Measurements from ENCODE around the gene TMEM176B.

TMEM176B gene

DNA sequence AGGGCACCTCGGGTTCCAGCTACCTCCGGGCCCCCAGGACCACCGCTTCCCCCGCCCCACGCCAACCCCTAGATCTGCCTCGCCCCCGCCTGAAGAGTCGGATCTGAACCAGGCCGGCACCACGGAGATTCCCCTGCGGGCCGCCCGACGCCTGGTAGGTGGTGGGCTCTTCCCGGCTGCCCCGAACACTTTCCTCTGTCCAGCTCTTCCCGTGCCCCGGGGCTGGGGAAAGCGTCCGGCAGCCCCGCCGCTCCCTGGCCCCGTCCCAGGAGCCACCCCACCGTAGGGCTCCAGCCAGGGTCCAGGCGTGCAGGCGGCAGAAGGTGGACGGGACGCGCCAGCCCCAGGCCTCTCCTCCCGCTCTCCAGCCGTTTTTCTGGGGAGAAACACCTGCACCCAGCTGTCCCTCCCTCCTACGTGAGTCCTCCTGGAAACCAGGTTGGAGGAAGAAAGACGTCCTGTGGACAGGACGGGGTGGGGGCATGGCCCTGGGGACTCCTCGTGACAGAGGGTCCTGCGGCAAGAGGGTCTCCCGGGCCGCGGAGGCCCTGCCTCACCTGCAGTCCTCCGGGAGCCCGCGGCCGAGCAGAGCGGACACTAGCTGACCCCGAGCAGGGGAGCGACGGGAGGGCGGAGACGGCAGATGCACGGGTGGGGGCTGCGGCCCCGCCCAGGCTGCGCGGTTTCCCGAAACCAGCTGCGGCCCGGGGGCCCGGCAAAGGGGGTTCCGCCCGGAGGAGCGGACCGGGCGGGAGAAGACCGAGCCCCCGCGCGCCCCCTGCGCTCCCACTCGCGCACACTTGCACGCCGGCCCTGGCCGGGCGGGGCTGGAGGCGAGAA, at the start of gene TMEM176B:
TMEM176B (minus strand) TSS at position 624 of the 840 bp plus-strand sequence. CDS start 3,795 bp downstream, outside the sequence.
- DNase-seq, result no peak

DNA sequence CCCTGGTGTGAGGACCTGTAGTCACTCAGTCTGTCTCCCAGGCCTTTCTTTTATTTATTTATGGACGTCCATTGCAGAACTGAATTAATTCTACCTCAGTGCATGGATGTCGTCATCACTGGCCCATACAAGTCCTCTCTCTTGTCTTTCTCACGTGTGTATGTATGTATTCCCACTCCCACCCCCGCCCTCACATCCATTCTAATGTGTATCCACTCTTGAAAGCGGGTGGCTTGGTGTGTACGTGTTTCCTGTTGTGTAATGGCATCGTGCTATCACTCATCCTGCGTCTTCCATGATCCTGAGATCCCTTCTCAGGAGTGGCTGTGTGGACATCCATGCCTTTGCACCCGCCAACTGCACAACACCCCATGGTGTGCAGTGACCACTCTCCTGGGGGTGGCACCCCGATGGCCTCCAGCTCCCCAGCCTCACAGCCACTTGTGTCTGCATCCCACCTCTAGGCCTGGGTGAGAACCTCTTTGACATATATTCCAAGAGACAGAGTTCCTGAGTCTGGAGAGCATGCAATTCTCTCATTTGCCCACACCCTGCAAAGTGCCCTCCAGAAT, 49.1 kb upstream of the TMEM176B start:
- DNase-seq, result no peak

DNA sequence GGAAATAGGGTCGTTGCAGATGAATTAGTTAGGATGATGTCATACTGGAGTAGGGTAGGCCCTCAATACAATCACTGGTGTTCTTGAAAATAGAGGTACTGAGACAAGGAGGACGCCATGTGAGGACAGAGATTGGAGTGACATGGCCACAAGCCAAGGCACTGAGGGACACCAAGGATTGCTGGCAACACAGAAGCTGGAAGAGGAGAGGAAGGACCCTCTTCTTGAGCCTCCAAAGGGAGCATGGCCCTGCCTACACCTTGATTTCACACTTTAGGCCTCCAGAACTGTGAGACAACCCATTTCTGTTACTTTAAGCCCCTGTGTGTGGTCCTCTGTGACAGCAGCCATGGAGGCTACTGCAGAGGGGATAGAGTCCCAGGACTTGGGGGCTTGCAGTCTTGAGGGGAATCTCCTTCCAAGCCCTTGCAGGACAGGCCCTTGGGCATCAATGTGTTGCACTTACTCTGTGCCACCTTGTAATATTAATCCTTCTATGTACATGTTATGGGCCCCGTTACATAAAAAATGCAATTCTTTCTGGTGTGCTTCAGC, 48.5 kb upstream of the TMEM176B start:
- DNase-seq, result no peak

DNA sequence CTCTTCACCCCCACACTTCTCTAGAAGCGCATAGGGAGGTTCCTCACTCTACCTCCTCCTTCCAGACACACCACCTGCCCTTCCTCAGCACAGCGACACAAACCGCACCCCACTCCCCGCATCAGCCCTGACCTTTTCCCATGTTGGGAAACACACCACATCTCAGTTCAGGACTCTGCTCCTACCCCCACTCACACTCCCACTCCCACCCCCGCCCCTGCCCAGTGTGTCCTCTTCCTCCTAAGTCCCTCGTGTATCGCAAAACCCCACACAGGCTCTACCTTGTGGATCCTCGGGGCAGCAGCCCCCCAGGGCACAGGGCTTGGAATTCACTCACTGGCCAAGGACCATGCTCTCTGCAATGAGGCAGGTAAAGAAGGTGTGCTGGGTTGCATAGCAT, 47.9 kb upstream of the TMEM176B start:
- no peak for DNase-seq

DNA sequence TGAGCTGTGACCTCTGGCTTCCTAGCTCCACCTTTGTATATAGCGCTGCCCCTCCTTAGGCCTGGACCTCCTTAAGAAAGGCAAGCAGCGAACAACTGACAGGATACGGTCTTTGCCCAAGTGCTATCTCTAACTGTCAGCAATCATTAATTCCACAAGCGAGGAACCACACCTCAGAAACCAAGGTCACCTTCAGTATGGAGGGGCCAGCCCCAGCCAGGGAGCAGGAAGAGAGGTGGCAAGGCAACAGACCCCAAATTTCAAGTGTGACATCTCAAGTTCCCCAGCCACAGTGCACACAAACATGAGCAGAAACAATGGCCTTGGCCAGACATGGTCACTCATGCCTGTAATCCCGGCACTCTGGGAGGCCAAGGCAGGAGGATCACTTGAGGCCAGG, 47.4 kb upstream of the TMEM176B start:
- no peak for DNase-seq

DNA sequence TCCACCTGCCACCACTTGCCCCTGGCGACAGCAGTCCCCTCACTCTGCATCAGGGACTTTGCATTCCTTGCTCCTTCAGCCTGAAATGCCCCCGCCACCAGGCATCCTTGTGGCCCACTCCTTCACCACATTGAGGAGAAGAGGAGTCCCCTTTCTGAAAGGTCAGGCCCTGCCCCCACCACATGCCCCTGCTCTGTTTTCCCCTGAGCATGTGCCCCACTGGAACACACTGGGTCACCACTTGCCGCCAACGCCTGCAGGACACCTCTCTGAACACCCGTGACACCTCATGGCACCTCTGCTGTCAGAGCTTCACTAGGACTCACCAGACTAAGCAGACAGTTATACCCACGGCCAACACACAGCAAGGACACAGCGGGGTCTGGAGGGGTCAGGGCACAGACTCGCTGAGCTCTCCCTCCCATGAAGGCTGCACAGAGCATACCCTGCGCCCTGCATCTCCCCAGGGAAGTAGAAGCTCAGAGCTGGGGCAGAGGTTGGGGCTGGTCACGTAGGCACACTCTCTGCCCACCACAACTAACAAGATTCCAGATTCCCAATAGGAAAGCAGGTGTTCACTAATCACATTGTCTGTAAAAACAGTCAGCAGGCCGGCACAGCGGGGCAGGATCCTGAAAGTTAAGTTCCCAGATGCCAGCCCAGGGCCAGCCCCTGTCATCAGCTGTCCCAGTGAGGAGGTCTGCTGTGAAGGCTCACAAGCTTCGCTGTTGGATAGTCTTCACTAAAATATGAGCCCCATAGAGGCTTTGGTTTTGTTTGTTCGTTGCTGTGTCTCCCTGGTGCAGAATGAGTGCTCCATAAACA, 46.3 kb upstream of the TMEM176B start:
- DNase-seq, result no peak

DNA sequence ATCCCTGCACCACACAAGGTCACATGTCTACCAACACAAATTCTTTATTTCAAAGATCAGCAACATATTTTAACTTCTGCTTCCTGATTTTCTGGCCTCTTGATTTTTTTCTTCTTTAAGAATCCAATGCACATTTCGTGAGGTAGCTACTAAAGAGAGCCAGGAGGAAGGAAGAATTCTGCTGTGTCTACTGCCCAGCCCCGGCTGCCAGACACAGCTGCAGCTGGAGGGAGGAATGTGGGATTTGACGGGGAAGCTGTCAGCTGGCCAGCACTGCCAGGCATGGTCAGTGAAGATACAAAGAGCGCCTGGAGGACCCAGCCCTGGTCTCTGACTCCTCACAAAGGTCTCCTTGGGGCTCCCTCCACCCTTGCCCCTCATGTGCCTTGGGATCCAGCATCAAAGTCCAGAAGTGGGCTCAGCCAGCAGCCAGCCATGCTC, 45.3 kb upstream of the TMEM176B start:
- DNase-seq, result no peak

DNA sequence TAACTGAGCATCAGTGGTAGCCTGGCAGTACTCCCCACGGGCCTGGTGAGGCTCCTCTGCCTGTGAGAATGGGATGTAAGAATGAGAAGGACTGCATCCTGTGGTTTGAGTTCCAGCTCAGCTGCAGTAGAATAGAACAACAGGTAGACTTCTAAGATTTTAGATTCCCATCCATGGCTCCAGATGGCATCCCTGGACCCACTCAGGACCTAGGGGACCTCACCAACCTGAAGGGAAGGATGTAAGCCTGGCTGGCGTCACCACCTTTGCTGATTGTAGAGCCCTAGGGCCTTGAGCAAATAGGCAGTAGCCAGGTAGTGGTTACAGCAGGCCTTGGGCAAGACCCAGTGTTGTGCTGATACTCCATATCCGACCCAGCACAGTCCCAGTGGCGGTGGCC, 42.6 kb upstream of the TMEM176B start:
- no peak for DNase-seq

DNA sequence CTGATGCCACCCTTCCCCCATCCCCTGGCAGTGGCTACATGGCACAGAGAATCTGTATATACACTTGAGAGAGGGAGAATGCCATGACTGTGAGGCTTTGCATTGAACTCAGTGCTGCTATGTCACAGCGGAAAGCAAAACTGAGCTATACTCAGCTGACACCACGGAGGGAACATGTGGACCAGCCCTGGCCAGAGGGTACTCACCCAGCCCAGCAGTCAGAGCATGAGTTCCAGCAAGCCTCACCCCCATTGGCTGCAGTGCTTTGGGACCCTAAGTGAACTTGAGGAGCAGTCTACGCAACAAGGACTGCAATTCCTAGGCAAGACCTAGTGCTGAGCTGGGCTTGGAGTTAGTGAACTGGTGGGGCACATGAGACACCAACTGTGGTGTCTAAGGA, 41.9 kb upstream of the TMEM176B start:
- DNase-seq, result no peak

DNA sequence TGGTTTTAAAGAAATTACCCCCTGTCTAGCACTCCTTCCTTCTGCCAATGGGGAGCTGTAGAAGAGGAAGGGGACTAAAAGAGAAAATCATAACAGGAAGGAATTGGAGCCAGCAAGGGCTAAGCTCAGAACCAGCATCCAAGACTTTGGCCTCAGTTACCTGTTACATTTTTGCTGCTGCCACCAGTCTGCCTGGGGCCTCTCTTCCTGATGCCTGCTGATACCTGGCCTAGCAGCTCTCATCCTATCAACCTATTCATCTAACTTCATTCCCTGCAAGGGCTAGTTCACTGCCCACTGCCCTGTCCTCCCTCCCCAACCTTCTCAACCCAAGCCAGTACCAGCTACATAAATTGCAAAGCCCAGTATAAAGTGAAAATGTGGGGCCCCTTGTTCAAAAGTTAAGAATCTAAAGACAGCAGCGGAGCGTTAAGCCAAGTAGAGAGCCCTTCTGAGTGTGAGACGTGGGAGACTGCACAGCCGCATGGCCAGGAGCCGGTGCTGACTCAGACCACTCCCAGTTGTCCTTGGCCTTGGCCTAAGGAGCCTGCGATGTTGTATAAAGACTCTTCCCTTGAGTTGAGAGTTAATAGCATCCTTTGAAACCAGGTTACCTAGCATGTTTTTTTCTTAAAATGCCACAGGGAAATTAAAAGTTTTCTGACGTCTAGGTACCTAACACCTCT, 38.9 kb upstream of the TMEM176B start:
- DNase-seq, result no peak

DNA sequence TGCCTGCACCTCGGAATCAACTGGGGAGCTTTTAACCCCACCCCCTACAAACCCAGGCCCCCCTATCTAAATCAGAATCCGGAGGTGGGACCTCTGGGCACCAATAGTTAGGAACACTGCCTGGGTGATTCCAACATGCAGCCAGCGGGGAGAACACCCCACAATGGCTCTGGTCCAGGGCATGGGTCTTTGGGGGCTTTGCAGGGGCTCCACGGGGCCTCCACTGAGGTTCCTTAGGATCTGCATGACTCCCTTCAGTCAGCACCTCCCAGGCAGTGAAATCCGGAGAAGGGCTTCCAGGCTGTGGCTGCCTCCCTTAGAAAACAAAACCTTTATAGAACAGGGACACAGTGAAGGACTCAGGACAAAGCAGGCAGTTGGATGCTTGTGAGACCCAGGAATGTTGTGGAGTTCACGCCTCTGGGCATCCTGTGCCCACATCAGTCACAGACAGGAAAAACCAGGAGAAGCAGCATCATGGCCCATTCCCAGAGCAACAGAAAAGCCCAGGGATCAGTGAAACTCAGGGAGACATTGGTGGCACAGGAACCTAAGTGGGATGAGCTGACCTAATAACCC, 35.6 kb upstream of the TMEM176B start:
- no peak for DNase-seq

DNA sequence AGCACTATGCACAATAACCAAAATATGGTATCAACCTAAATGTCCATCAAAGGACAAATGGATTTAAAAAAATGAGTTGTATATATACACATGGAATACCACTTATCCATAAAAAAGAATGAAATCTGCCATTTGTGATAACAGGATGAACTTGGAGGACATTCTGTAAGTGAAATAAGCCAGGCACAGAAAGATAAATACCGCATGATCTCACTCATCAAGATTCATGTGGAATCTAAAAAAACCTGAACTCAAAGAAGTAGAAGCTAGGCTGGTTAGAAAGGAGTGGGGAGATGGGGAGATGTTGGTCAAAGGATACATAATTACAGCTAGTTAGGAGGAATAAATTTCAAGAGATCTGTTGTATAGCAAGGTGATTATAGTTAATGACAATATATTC, 34.9 kb upstream of the TMEM176B start:
- DNase-seq, result no peak

DNA sequence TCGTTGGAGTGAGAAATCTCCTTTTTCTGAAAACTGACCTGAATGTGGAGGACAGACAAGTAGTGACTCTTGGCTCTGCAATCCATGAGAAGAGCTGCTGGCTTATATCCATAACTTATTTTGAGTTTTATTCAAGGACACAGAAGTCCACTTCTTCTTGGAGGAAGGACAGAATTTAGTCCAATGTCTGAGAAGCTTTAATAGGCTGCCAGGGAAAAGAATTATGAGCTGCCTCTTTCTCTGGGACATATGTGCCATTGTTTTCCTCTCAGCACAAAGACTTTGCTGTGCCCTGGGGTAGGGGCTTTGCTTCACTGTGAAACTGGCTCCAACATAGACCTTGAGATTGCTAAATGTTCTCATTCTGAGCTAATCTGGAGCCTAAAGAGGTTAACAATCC, 31.7 kb upstream of the TMEM176B start:
- DNase-seq, result no peak

DNA sequence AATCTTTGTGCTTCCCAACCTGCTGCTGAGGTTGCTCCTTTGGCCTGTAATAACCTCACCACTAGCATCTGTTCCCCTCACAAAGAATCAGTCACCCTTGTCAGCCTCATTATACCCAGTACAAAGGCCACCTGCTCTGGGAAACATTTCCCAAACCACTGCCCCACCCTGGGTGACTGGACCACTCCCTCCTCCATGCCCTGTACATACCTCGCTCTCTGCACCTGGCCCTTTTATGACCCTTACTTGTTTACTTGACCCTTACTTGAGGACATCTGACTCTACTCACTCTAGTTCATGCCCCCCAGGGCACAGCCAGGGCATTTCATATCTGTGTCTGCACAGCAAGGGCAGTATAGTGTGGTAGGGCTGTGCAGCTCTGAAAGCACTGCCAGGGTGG, 30.8 kb upstream of the TMEM176B start:
- DNase-seq, result no peak

DNA sequence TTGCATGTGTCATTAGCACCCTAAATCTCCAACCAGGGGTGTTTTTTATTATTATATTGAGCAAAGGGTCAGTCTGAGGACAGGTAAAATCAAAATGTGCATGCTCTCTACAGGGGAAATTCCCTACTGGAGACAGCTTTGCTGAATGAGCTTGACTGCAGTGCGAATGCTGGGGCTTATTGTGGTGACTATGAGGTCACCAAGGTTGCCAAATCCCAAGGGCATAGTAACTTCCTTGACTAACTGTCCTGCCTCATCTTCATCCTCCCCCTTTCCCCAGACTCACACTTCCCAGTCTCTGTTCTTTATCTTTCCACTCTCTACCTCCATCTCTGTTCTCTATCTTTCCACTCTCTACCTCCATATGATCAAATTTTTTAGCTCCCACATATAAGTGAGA, 29.3 kb upstream of the TMEM176B start:
- DNase-seq, result no peak

DNA sequence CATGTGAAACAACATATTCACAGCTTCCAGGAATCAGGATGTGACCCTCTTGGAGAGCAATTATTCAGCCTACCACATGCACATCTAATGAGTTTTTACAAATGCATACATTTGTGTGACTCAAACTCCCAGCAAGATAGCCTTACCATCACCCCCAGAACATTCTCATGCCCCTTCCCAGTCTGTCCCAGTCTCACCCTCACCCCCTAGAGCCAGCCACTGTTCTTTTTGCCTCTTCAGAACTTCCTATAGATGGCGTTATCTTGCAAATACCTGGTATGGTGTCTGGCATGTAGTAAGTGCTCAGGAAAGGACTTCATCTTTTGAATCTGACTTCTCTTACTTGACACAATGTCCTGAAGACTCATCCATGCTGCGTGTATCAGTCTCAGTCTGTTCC, 28.2 kb upstream of the TMEM176B start:
- no peak for DNase-seq

DNA sequence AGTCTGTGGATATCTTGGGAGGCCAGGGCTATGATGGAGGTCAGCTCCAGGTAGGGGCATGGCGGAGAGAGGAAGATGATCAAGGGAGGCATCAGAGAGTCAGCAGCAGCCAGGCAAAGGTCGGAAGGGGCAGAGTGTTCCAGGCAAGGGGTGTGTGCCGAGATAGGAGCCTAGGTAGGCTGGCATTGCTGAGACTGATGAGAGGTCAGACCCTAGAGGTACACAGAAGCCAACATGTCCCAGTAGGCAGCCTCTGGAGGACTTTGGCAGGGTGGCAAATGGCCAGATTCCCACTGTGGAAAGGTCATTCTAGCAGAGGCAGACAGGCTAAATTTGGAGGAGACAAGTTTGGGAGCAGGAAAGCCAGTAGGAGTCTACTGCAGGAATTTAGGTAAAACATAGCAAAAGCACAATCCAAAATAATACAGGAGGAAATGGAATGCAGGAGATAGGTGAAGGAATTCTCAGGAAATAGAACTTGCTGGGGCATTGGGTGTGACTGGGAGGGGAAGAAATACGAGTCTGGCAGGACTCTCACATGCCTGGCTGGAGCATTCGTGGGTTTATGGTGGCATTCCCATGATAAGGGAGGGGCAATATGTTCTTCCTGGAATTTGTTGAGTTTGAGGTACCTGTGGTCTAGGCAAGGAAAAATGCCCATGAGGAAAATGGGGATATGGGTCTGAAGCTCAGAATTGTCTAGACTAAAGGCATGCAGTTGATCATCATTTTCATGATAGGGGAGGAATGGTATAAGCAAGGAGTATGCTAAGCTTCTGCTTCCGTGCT, 26.1 kb upstream of the TMEM176B start:
- DNase-seq, result no peak

DNA sequence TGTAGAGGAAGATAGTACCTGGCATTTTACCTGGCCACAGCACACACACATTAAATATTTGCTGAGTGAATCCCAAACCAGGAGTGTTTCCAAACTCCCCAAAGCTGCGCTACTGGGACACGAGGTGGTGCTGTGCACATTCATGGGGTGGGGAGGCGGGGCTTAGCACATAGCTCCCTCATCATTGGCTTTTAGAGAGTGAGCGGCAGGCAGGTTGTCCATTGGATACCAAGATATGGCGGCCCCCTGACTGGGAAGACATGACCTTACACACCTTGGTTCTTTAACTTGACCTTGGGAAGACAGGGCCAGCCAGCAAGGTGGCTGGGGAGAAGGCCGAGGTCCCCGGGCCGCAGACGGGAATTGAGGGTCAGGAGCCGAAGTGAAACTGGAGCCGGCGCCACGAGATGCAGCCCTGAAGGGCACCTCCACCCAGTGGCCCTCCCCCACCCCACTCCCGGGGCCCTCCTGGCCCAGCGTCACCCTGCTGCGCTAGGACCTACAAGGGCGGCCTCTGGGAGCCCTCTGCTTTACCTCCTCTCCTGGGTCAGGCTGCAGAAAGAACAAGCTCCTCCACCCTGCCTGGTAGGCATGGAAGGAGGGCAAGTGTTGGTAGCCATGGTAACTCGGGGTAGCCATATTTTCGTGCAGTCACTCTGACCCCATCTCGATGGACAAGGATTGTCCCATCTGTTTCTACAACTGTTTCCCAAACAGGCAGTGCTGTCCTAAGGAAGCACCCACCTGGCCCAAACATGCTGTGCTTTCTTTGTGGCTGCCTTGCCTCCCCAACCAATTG, 24.4 kb upstream of the TMEM176B start:
- no peak for DNase-seq

DNA sequence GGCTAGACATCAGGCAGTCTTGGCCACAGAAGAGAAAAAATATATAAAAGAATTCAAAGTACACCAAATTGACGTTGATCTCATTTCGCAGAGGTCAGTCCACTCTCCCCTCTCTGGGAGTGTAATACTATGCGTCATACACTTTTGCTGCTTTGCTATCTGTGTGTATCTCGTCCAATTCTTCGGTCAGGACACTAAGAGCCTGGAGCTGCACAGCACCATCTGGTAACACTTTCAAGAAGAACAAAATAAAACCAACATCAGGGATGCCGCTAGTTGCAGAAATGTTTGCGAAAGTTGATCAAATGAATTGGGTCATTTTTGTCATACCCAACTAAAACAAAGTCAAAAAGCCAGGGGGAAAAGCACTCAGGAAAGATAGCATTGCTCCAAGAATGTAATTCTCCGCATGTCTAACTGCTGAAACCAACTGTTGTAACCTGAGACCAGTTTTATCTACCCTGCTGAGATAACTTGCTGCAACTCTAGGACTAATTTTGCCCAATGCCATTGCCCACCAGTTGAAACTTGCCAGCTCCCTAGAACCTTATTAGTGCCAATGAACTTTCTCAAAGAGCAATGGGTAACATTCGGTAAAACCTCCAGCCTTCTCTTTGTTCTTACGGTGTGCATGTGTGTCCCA, 23.4 kb upstream of the TMEM176B start:
- DNase-seq, result no peak

DNA sequence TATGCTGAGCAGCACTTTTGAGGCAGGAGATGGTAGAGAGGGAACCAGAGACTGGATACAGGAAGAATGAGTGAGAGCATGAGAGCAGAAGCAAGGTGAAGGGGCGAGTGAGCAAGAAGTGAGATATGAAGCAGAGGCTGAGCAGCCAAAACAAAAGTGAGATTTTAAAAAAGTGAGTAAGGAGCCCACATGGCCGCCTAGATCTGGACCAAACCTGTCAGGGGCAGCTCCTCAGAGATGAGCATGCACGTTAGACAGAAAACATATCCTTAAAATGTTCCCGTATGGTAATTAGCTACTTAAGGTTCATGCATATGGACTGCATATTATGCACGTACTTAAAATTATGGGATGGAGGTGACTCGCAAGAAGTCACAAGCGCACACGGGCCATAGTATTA, 22.9 kb upstream of the TMEM176B start:
- no peak for DNase-seq
